B cell (primary cell): ENCODE measurements around the gene CCDC9B. TPM values are rescaled to one million over a fixed set of nuclear protein-coding genes. Genes with fewer than 3 reads are reported as not detected.

Experiments
- ATAC-seq: fragments of 200-7000 bp; cut with Tn5 transposase; one replicate; pipeline ENCODE4 v1.10.0; 2021; ENCODE audit warnings: low read depth, mild to moderate bottlenecking, moderate number of reproducible peaks, moderate library complexity
- CTCF ChIA-PET: fragments of 350-600 bp; sonication (Branson Sonifier 250); formaldehyde crosslinking; loops from one replicate; lab custom pipeline; 2021; ENCODE audit warnings: antibody characterized with exemption, inconsistent platforms; lab: Charles Lee
- POLR2A ChIA-PET: fragments of 350-600 bp; sonication (Branson Sonifier 250); formaldehyde crosslinking; loops from one replicate; lab custom pipeline; 2021; ENCODE audit warnings: antibody characterized with exemption; lab: Charles Lee
- DNase-seq: peaks from one replicate; pipeline ENCODE4 v3.0.0; 2013
- H2AFZ ChIP-seq: 2 replicates; pipeline ENCODE4 v1.6.1; 2012; ENCODE audit warnings: mild to moderate bottlenecking, low read depth, low read length; ENCODE audit not compliant: insufficient read depth, poor library complexity, severe bottlenecking
- H3K27ac ChIP-seq, 2 donors: 1 replicate in 1 of 2; 2 replicates in 1 of 2; pipeline ENCODE4 v1.5.1; 2012 to 2013; ENCODE audit warnings: low read length in 2 of 2, mild to moderate bottlenecking in 2 of 2, moderate library complexity in 1 of 2
- H3K27me3 ChIP-seq, 4 experiments: fragments of 200-600 bp in 1 of 4; sonication (generic) in 1 of 4; replicated peaks in 1 of 4; 1 replicate in 2 of 4; 2 replicates in 2 of 4; pipeline versions ENCODE4 v1.6.1 to v1.7.0; 2013 to 2016; ENCODE audit warnings: low read length in 3 of 4, mild to moderate bottlenecking in 2 of 4, mixed read lengths in 1 of 4, moderate library complexity in 1 of 4; ENCODE audit not compliant: insufficient read depth in 4 of 4, control insufficient read depth in 3 of 4; ENCODE audit errors: control extremely low read depth in 1 of 4
- H3K36me3 ChIP-seq, 2 experiments: replicated peaks in 1 of 2; 1 replicate in 1 of 2; 2 replicates in 1 of 2; pipeline versions ENCODE4 v1.6.1 to v1.7.1; 2013; ENCODE audit warnings: low read length in 1 of 2; ENCODE audit not compliant: insufficient read depth in 2 of 2, control insufficient read depth in 1 of 2; ENCODE audit errors: control extremely low read depth in 1 of 2, extremely low read depth in 1 of 2
- H3K4me1 ChIP-seq, 2 donors: fragments of 200-600 bp in 1 of 2; sonication (generic) in 1 of 2; 1 replicate in 1 of 2; 2 replicates in 1 of 2; pipeline versions ENCODE4 v1.5.1 to v1.6.1; 2013 to 2017; ENCODE audit warnings: low read length in 2 of 2; ENCODE audit not compliant: control insufficient read depth in 2 of 2, insufficient read depth in 2 of 2
- H3K4me2 ChIP-seq: replicated peaks from 2 replicates; pipeline ENCODE3; 2012; ENCODE audit warnings: mild to moderate bottlenecking, low read depth, low read length; ENCODE audit not compliant: poor library complexity, severe bottlenecking
- H3K4me3 ChIP-seq, 5 experiments: fragments of 200-600 bp in 1 of 5; sonication (generic) in 1 of 5; 1 replicate in 3 of 5; 2 replicates in 2 of 5; pipeline versions ENCODE4 v1.5.1 to v1.7.0; 2011 to 2016; ENCODE audit warnings: low read length in 4 of 5, mild to moderate bottlenecking in 4 of 5, low read depth in 2 of 5, control low read depth in 1 of 5, moderate library complexity in 1 of 5; ENCODE audit not compliant: insufficient read depth in 1 of 5; ENCODE audit errors: control extremely low read depth in 1 of 5, extremely low read depth in 1 of 5
- H3K79me2 ChIP-seq: fragments of 200-600 bp; sonication (generic); one replicate; pipeline ENCODE4 v1.6.0; 2016; ENCODE audit warnings: low read length; ENCODE audit not compliant: control insufficient read depth, insufficient read depth
- H3K9ac ChIP-seq: fragments of 200-600 bp; sonication (generic); 2 replicates; pipeline ENCODE4 v1.6.1; 2017; ENCODE audit warnings: mild to moderate bottlenecking, low read length, moderate library complexity
- H3K9me3 ChIP-seq, 3 donors: one replicate each; pipeline versions ENCODE4 v1.6.1 to v1.7.1; 2013; ENCODE audit warnings: low read length in 2 of 3; ENCODE audit not compliant: control insufficient read depth in 2 of 3, insufficient read depth in 1 of 3; ENCODE audit errors: control extremely low read depth in 1 of 3
- H4K20me1 ChIP-seq: 2 replicates; pipeline ENCODE4 v1.6.0; 2012; ENCODE audit warnings: mild to moderate bottlenecking, low read length; ENCODE audit not compliant: insufficient read depth, control insufficient read depth, poor library complexity, severe bottlenecking
- H3K27ac Mint-ChIP-seq: one replicate; pipeline ENCODE4 v1.8.0; 2021; ENCODE audit warnings: mixed read lengths
- H3K27me3 Mint-ChIP-seq: one replicate; pipeline ENCODE4 v1.8.0; 2021; ENCODE audit warnings: mixed read lengths
- H3K4me1 Mint-ChIP-seq: one replicate; pipeline ENCODE4 v1.8.0; 2021; ENCODE audit warnings: mixed read lengths
- H3K4me3 Mint-ChIP-seq: one replicate; pipeline ENCODE4 v1.8.0; 2021; ENCODE audit warnings: mixed read lengths
- H3K9me3 Mint-ChIP-seq: one replicate; pipeline ENCODE4 v1.8.0; 2022; ENCODE audit warnings: mixed read lengths; ENCODE audit not compliant: insufficient read depth
- EZH2 ChIP-seq: IDR thresholded peaks from 2 replicates; pipeline ENCODE4 v1.6.1; 2012; ENCODE audit warnings: borderline replicate concordance, low read depth, mild to moderate bottlenecking, moderate library complexity, low read length; ENCODE audit not compliant: insufficient read depth, poor library complexity, severe bottlenecking
- WGBS: methylation state at CpG from one replicate; pipeline ENCODE4 v1.1.5; 2013; ENCODE audit warnings: missing lambda C conversion rate; ENCODE audit not compliant: insufficient coverage; 5-methylcytosine and 5-hydroxymethylcytosine counted together
- intact Hi-C: fragments of 100-400 bp; cut with micrococcal nuclease; formaldehyde crosslinking; loops from one replicate; pipeline ENCODE4 v1.10.0; 2022
- polyA plus RNA-seq: library from polyadenylated mRNA; depleted of rRNA; stranded (reverse); fragments of >200 nt; gene quantifications from 2 replicates; pipeline ENCODE4 v1.2.3, GENCODE V29; 2012
- total RNA-seq, 2 donors: library from RNA; stranded (reverse); fragments of 120-200 nt in 1 of 2; gene quantifications; 1 replicate in 1 of 2; 2 replicates in 1 of 2; pipeline versions ENCODE4 v1.2.3 to v1.2.4, GENCODE V29; 2013 to 2022
- TF ChIP-seq, protein P1 (sequence below): fragments of 200-600 bp; IDR thresholded peaks from one replicate; pipeline ENCODE4 v1.8.0; 2022; ENCODE audit warnings: antibody characterized with exemption, mild to moderate bottlenecking

The CCDC9B gene
- total and polyA plus RNA-seq, 2 donors (not counting 1 experiment from before 2014, with no cell fraction given): 1.6 to 2.4 TPM

DNA sequence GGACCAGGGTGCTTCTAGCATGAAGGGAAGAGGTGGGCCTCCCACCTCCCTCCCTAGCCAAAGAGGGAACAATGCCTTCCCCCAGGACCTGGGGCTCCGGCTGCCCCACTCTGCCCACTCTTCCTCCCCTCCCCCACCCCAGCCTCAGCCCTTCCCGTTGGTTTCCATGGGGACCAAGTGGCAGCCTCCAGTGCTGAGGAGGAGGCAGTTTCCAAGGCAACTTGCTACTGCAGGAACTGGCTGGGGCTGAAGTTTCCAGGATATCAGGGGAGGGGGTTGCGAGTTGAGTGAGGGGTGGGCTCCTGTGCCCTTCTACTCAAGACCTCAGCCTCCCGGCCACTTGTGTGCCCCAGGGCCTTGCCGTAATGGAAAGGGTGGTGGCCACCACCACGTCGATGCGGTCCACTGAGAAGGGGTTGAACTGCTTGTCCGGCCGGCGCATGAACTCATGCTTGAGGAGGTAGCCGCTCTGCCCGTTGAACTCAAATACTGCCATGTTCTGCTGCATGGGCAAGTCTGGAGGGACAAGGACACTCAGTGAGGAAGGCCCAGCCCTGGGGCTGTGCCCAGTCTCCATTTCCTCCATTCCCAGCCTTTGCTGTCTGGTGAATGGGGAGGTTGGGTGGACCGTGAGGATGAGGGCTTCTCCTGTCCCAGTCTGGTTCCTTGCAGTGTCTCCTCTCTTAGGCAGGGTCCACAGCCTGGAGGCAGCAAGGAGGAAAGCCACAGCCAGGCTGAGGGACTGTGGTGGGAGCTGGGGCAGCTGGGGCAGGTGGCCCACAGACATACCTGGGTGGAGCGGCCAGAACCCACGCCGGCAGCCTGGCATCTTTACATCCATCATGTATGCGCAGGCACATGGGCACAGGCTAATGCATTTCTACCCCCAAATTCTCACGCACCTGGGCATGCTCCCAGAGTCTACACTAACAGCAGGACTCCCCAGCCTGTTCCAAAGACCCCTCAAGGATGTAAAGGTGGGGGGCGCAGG is 46.5 kb downstream of the CCDC9B start:
- DNase-seq: no peak
- Histone ChIP-seq H3K27ac (no peak overlapping the region), H3K4me3 (no peak overlapping the region), H3K9me3 (no peaks in the 10 kb centered on the region), H3K4me1 (no peaks in the 10 kb centered on the region), H3K27me3 (no peaks in the 10 kb centered on the region), H3K4me2 (no peak overlapping the region), H3K36me3 (peaks cover 0 to 67% of the 10 kb centered on the region in 2 experiments), H2AFZ (no peak overlapping the region), H3K79me2 (no peaks in the 10 kb centered on the region), H4K20me1 (no peaks in the 10 kb centered on the region), H3K9ac (no peak overlapping the region)
- intact Hi-C loops: no loop called here
- ChIA-PET CTCF (interaction anchor here (1.1 to 2.0 kb wide), 8 partner anchors 11 to 43 kb away, joined by 3 to 6 read pairs (median 4); partner anchors contain the start of genes ANKRD63 and PLCB2), POLR2A (no interaction called here)
- H3K9me3 Mint-ChIP-seq: peaks cover under 1% of the 10 kb centered on the region
- no peak overlapping the region for H3K27ac Mint-ChIP-seq
- H3K4me3 Mint-ChIP-seq: no peak overlapping the region
- no peak for ATAC-seq
- TF ChIP-seq, protein P1, sequence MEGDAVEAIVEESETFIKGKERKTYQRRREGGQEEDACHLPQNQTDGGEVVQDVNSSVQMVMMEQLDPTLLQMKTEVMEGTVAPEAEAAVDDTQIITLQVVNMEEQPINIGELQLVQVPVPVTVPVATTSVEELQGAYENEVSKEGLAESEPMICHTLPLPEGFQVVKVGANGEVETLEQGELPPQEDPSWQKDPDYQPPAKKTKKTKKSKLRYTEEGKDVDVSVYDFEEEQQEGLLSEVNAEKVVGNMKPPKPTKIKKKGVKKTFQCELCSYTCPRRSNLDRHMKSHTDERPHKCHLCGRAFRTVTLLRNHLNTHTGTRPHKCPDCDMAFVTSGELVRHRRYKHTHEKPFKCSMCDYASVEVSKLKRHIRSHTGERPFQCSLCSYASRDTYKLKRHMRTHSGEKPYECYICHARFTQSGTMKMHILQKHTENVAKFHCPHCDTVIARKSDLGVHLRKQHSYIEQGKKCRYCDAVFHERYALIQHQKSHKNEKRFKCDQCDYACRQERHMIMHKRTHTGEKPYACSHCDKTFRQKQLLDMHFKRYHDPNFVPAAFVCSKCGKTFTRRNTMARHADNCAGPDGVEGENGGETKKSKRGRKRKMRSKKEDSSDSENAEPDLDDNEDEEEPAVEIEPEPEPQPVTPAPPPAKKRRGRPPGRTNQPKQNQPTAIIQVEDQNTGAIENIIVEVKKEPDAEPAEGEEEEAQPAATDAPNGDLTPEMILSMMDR: no peak
- TF ChIP-seq EZH2: no peak
- 95% methylated on average over 17 of the region's 20 CpGs for WGBS
- peaks cover 2% of the 10 kb centered on the region for H3K4me1 Mint-ChIP-seq
- H3K27me3 Mint-ChIP-seq: no peaks in the 10 kb centered on the region

GRCh38 chr15:40293006-40293405 is 47.7 kb downstream of the CCDC9B start:
- Histone ChIP-seq H4K20me1 (no peaks in the 10 kb centered on the region), H3K9me3 (no peaks in the 10 kb centered on the region), H3K4me1 (no peaks in the 10 kb centered on the region), H3K36me3 (peaks cover 0 to 63% of the 10 kb centered on the region in 2 experiments), H3K4me3 (no peak overlapping the region), H2AFZ (no peak overlapping the region), H3K27me3 (no peaks in the 10 kb centered on the region), H3K79me2 (no peaks in the 10 kb centered on the region), H3K9ac (no peak overlapping the region), H3K27ac (no peak overlapping the region), H3K4me2 (no peak overlapping the region)
- DNase-seq (no peak), ATAC-seq (no peak)
- POLR2A ChIA-PET: no interaction called here
- CTCF ChIA-PET: interaction anchor here (0.7 to 2.0 kb wide), 5 partner anchors 14 to 44 kb away, joined by 3 to 6 read pairs (median 5); no protein-coding TSS in a partner anchor
- Mint-ChIP-seq H3K9me3 (no peaks in the 10 kb centered on the region), H3K4me3 (no peak overlapping the region), H3K27ac (no peak overlapping the region), H3K4me1 (peaks cover 2% of the 10 kb centered on the region), H3K27me3 (no peaks in the 10 kb centered on the region)
- TF ChIP-seq, protein P1: no peak
- TF ChIP-seq EZH2: no peak
- intact Hi-C loops: no loop called here
